ENCODE results near the gene KLC4. TPM values are rescaled to one million over a fixed set of nuclear protein-coding genes. Genes with fewer than 3 reads are reported as not detected.

KLC4 gene
- total and polyA plus RNA-seq, 11 donors, result 18.8 to 35.4 (median 26.9) TPM

- Histone ChIP-seq H3K4me3 (peak overlapping the region in 6 of 12 donors; percentile 69 to 95 (median 80)), H3K4me1 (peaks cover 0 to 34% (median 19%) of the 10 kb centered on the region in 12 donors), H3K36me3 (peaks cover 0 to 56% (median 39%) of the 10 kb centered on the region in 9 donors), H3K27me3 (no peaks in the 10 kb centered on the region), H3K27ac (peak overlapping the region in 6 of 12 donors; percentile 79 to 94 (median 88)), H3K9me3 (no peaks in the 10 kb centered on the region)
- WGBS, 4 donors, result 83 to 89% (median 87%) methylated on average over 11 to 12 of the region's 12 CpGs
- ATAC-seq, result no peak
- no peak for DNase-seq
- TF ChIP-seq CTCF (IDR thresholded peaks at IDR 0.05), result no peak
- TF ChIP-seq POLR2A (IDR thresholded peaks at IDR 0.05), result no peak
- intact Hi-C loops (cut with DNase I), result loop anchor here in 2 of 10 donors (5.0 to 10.0 kb wide), 2 partner anchors 44 to 156 kb away; no protein-coding TSS in a partner anchor
Measured at GRCh38 chr6:43060755-43061633, 1.6 kb downstream of the KLC4 start.

GRCh38 chr6:43061861-43062260, 2.4 kb downstream of the KLC4 start:
- 67 to 81% (median 72%) methylated on average over 2 of the region's 2 CpGs for WGBS, 4 donors
- Histone ChIP-seq H3K27ac (no peak overlapping the region), H3K4me3 (no peak overlapping the region), H3K9me3 (no peaks in the 10 kb centered on the region), H3K36me3 (peaks cover 0 to 56% (median 39%) of the 10 kb centered on the region in 9 donors), H3K27me3 (no peaks in the 10 kb centered on the region), H3K4me1 (peaks cover 0 to 34% (median 19%) of the 10 kb centered on the region in 12 donors)
- no peak for ATAC-seq
- intact Hi-C loops (cut with DNase I), result loop anchor here in 2 of 10 donors (5.0 to 10.0 kb wide), 2 partner anchors 45 to 157 kb away; no protein-coding TSS in a partner anchor
- no peak for TF ChIP-seq CTCF (IDR thresholded peaks at IDR 0.05)
- no peak for DNase-seq

- 93 to 96% (median 95%) methylated on average over 10 to 12 of the region's 12 CpGs for WGBS, 4 donors
Measured at GRCh38 chr6:43062818-43063217, 3.4 kb downstream of the KLC4 start.

More at GRCh38 chr6:43062818-43063217, 3.4 kb downstream of the KLC4 start:
- DNase-seq, result no peak
- TF ChIP-seq POLR2A (IDR thresholded peaks at IDR 0.05), result no peak
- no peak for TF ChIP-seq CTCF (IDR thresholded peaks at IDR 0.05)
- Histone ChIP-seq H3K36me3 (peaks cover 0 to 54% (median 34%) of the 10 kb centered on the region in 9 donors), H3K9me3 (no peaks in the 10 kb centered on the region), H3K4me1 (peaks cover 0 to 32% (median 19%) of the 10 kb centered on the region in 12 donors), H3K27me3 (no peaks in the 10 kb centered on the region), H3K27ac (no peak overlapping the region), H3K4me3 (no peak overlapping the region)
- no peak for ATAC-seq
- intact Hi-C loops (cut with DNase I), result loop anchor here in 2 of 10 donors (5.0 to 10.0 kb wide), 2 partner anchors 46 to 158 kb away; no protein-coding TSS in a partner anchor

All from heart left ventricle (tissue), 16 donors.